ENCODE measurements around the gene FGFRL1.

Gene FGFRL1

GRCh38 chr4:1012034-1012739, 761 bp downstream of the FGFRL1 start:
- Histone ChIP-seq H3K27me3 (ENCODE audit: control insufficient read depth in 1 of 2, insufficient read depth in 2 of 2, low read length in 2 of 2) (peaks cover 0 to 9% of the 10 kb centered on the region in 2 donors), H3K4me3 (ENCODE audit: low read length in 2 of 2) (peak overlapping the region in 1 of 2 donors; percentile 68), H3K4me1 (ENCODE audit: control insufficient read depth, insufficient read depth, low read length) (peaks cover 39% of the 10 kb centered on the region)

GRCh38 chr4:1013225-1014073, 2.0 kb downstream of the FGFRL1 start:
- no peak overlapping the region for H3K9ac ChIP-seq (ENCODE audit: low read length in 2 of 2)

More at GRCh38 chr4:1012034-1012739, 761 bp downstream of the FGFRL1 start:
- H3K36me3 ChIP-seq (ENCODE audit: control insufficient read depth in 2 of 2, insufficient read depth in 2 of 2, low read length in 2 of 2) = no peaks in the 10 kb centered on the region
- no peaks in the 10 kb centered on the region for H3K9me3 ChIP-seq (ENCODE audit: control insufficient read depth in 2 of 2, low read length in 2 of 2)
- H3K9ac ChIP-seq (ENCODE audit: low read length in 2 of 2) = no peak overlapping the region
- no peak overlapping the region for H3K27ac ChIP-seq (ENCODE audit: low read length)

GRCh38 chr4:1014291-1015167, 3.1 kb downstream of the FGFRL1 start:
- H3K4me1 ChIP-seq (ENCODE audit: control insufficient read depth, insufficient read depth, low read length) = peaks cover 29% of the 10 kb centered on the region
- no peak overlapping the region for H3K27ac ChIP-seq (ENCODE audit: low read length)
- H3K27me3 ChIP-seq (ENCODE audit: control insufficient read depth in 1 of 2, insufficient read depth in 2 of 2, low read length in 2 of 2) = no peaks in the 10 kb centered on the region
- no peaks in the 10 kb centered on the region for H3K36me3 ChIP-seq (ENCODE audit: control insufficient read depth in 2 of 2, insufficient read depth in 2 of 2, low read length in 2 of 2)
- no peak overlapping the region for H3K9ac ChIP-seq (ENCODE audit: low read length in 2 of 2)
- no peak overlapping the region for H3K4me3 ChIP-seq (ENCODE audit: low read length in 2 of 2)
- H3K9me3 ChIP-seq (ENCODE audit: control insufficient read depth in 2 of 2, low read length in 2 of 2) = no peaks in the 10 kb centered on the region

More at GRCh38 chr4:1013225-1014073, 2.0 kb downstream of the FGFRL1 start:
- H3K36me3 ChIP-seq (ENCODE audit: control insufficient read depth in 2 of 2, insufficient read depth in 2 of 2, low read length in 2 of 2) = no peaks in the 10 kb centered on the region
- H3K27me3 ChIP-seq (ENCODE audit: control insufficient read depth in 1 of 2, insufficient read depth in 2 of 2, low read length in 2 of 2) = peaks cover 0 to 2% of the 10 kb centered on the region in 2 donors
- no peaks in the 10 kb centered on the region for H3K9me3 ChIP-seq (ENCODE audit: control insufficient read depth in 2 of 2, low read length in 2 of 2)
- H3K4me1 ChIP-seq (ENCODE audit: control insufficient read depth, insufficient read depth, low read length) = peaks cover 38% of the 10 kb centered on the region
- no peak overlapping the region for H3K27ac ChIP-seq (ENCODE audit: low read length)
- no peak overlapping the region for H3K4me3 ChIP-seq (ENCODE audit: low read length in 2 of 2)

- Histone ChIP-seq H3K27me3 (ENCODE audit: control insufficient read depth in 1 of 2, insufficient read depth in 2 of 2, low read length in 2 of 2) (no peaks in the 10 kb centered on the region), H3K4me1 (ENCODE audit: control insufficient read depth, insufficient read depth, low read length) (peaks cover 25% of the 10 kb centered on the region), H3K27ac (ENCODE audit: low read length) (no peak overlapping the region), H3K4me3 (ENCODE audit: low read length in 2 of 2) (no peak overlapping the region), H3K36me3 (ENCODE audit: control insufficient read depth in 2 of 2, insufficient read depth in 2 of 2, low read length in 2 of 2) (no peaks in the 10 kb centered on the region), H3K9ac (ENCODE audit: low read length in 2 of 2) (no peak overlapping the region), H3K9me3 (ENCODE audit: control insufficient read depth in 2 of 2, low read length in 2 of 2) (no peaks in the 10 kb centered on the region)
Observed at GRCh38 chr4:1015179-1015578, 3.8 kb downstream of the FGFRL1 start.

GRCh38 chr4:1015746-1016145, 4.3 kb downstream of the FGFRL1 start:
- Histone ChIP-seq H3K27me3 (ENCODE audit: control insufficient read depth in 1 of 2, insufficient read depth in 2 of 2, low read length in 2 of 2) (no peaks in the 10 kb centered on the region), H3K36me3 (ENCODE audit: control insufficient read depth in 2 of 2, insufficient read depth in 2 of 2, low read length in 2 of 2) (no peaks in the 10 kb centered on the region), H3K4me3 (ENCODE audit: low read length in 2 of 2) (no peak overlapping the region), H3K4me1 (ENCODE audit: control insufficient read depth, insufficient read depth, low read length) (peaks cover 20% of the 10 kb centered on the region), H3K9ac (ENCODE audit: low read length in 2 of 2) (no peak overlapping the region), H3K9me3 (ENCODE audit: control insufficient read depth in 2 of 2, low read length in 2 of 2) (no peaks in the 10 kb centered on the region), H3K27ac (ENCODE audit: low read length) (no peak overlapping the region)

GRCh38 chr4:1017211-1017610, 5.8 kb downstream of the FGFRL1 start:
- Histone ChIP-seq H3K27me3 (ENCODE audit: control insufficient read depth in 1 of 2, insufficient read depth in 2 of 2, low read length in 2 of 2) (no peaks in the 10 kb centered on the region), H3K4me3 (ENCODE audit: low read length in 2 of 2) (no peak overlapping the region), H3K4me1 (ENCODE audit: control insufficient read depth, insufficient read depth, low read length) (peaks cover 14% of the 10 kb centered on the region), H3K27ac (ENCODE audit: low read length) (no peak overlapping the region), H3K9ac (ENCODE audit: low read length in 2 of 2) (no peak overlapping the region), H3K36me3 (ENCODE audit: control insufficient read depth in 2 of 2, insufficient read depth in 2 of 2, low read length in 2 of 2) (no peaks in the 10 kb centered on the region), H3K9me3 (ENCODE audit: control insufficient read depth in 2 of 2, low read length in 2 of 2) (no peaks in the 10 kb centered on the region)

GRCh38 chr4:1017706-1018105, 6.3 kb downstream of the FGFRL1 start:
- Histone ChIP-seq H3K27me3 (ENCODE audit: control insufficient read depth in 1 of 2, insufficient read depth in 2 of 2, low read length in 2 of 2) (no peaks in the 10 kb centered on the region), H3K4me1 (ENCODE audit: control insufficient read depth, insufficient read depth, low read length) (peaks cover 9% of the 10 kb centered on the region), H3K36me3 (ENCODE audit: control insufficient read depth in 2 of 2, insufficient read depth in 2 of 2, low read length in 2 of 2) (no peaks in the 10 kb centered on the region), H3K4me3 (ENCODE audit: low read length in 2 of 2) (no peak overlapping the region), H3K27ac (ENCODE audit: low read length) (no peak overlapping the region), H3K9ac (ENCODE audit: low read length in 2 of 2) (no peak overlapping the region), H3K9me3 (ENCODE audit: control insufficient read depth in 2 of 2, low read length in 2 of 2) (no peaks in the 10 kb centered on the region)

- Histone ChIP-seq H3K4me1 (ENCODE audit: control insufficient read depth, insufficient read depth, low read length) (peaks cover 4% of the 10 kb centered on the region), H3K27ac (ENCODE audit: low read length) (no peak overlapping the region), H3K36me3 (ENCODE audit: control insufficient read depth in 2 of 2, insufficient read depth in 2 of 2, low read length in 2 of 2) (no peaks in the 10 kb centered on the region)
Observed at GRCh38 chr4:1018147-1019020, 7.0 kb downstream of the FGFRL1 start.

GRCh38 chr4:1019320-1019719, 7.9 kb downstream of the FGFRL1 start:
- H3K9me3 ChIP-seq (ENCODE audit: control insufficient read depth in 2 of 2, low read length in 2 of 2) = no peaks in the 10 kb centered on the region
- no peaks in the 10 kb centered on the region for H3K36me3 ChIP-seq (ENCODE audit: control insufficient read depth in 2 of 2, insufficient read depth in 2 of 2, low read length in 2 of 2)
- peaks cover 4% of the 10 kb centered on the region for H3K4me1 ChIP-seq (ENCODE audit: control insufficient read depth, insufficient read depth, low read length)
- no peak overlapping the region for H3K9ac ChIP-seq (ENCODE audit: low read length in 2 of 2)
- H3K4me3 ChIP-seq (ENCODE audit: low read length in 2 of 2) = no peak overlapping the region
- H3K27me3 ChIP-seq (ENCODE audit: control insufficient read depth in 1 of 2, insufficient read depth in 2 of 2, low read length in 2 of 2) = no peaks in the 10 kb centered on the region
- no peak overlapping the region for H3K27ac ChIP-seq (ENCODE audit: low read length)

More at GRCh38 chr4:1018147-1019020, 7.0 kb downstream of the FGFRL1 start:
- Histone ChIP-seq H3K27me3 (ENCODE audit: control insufficient read depth in 1 of 2, insufficient read depth in 2 of 2, low read length in 2 of 2) (no peaks in the 10 kb centered on the region), H3K4me3 (ENCODE audit: low read length in 2 of 2) (no peak overlapping the region), H3K9ac (ENCODE audit: low read length in 2 of 2) (no peak overlapping the region), H3K9me3 (ENCODE audit: control insufficient read depth in 2 of 2, low read length in 2 of 2) (no peaks in the 10 kb centered on the region)
